GM12878 (cell line): ENCODE results near the gene SYT3. TPM values are rescaled to one million over a fixed set of nuclear protein-coding genes. Genes with fewer than 3 reads are reported as not detected.

ENCODE experiments used
- ATAC-seq: fragments of 200-7000 bp; cut with Tn5 transposase; 3 replicates; pipeline ENCODE4 v1.9.1; 2020; ENCODE audit warnings: mild to moderate bottlenecking, moderate library complexity
- BruUV-seq: library from RNA; stranded (reverse); fragments of 400-500 nt; replicated peaks from 2 replicates; lab custom pipeline; 2021; lab: Mats Ljungman, UMichigan
- CTCF ChIA-PET: fragments of 300-600 bp; sonication (Branson Sonifier 250); formaldehyde crosslinking; extraction: SDS; loops from one replicate; lab custom pipeline; 2021; ENCODE audit warnings: inconsistent platforms; lab: Yijun Ruan, JAX
- POLR2A ChIA-PET: fragments of 350-600 bp; formaldehyde crosslinking; extraction: SDS; loops from one replicate; lab custom pipeline; 2021; ENCODE audit warnings: inconsistent platforms; lab: Charles Lee
- RAD21 ChIA-PET: fragments of 300-600 bp; sonication (Branson Sonifier 250); formaldehyde crosslinking; loops from one replicate; lab custom pipeline; 2023; ENCODE audit warnings: antibody characterized with exemption; ENCODE audit not compliant: unreplicated experiment; lab: Charles Lee
- SMC1A ChIA-PET: fragments of 300-600 bp; sonication (Branson Sonifier 250); formaldehyde crosslinking; loops from one replicate; lab custom pipeline; 2023; ENCODE audit not compliant: unreplicated experiment, uncharacterized antibody; lab: Charles Lee
- DNase-seq: peaks from one replicate; pipeline ENCODE4 v3.0.0-alpha.2; 2011; ENCODE audit warnings: low read depth, low spot score
- FAIRE-seq: peaks from 3 replicates; lab custom pipeline; 2011; peaks lifted over from hg19 to GRCh38; lab: Jason Lieb, UNC
- H2AFZ ChIP-seq: 2 replicates; pipeline ENCODE4 v1.6.0; 2011; ENCODE audit warnings: low read depth, low read length, control low read depth; ENCODE audit not compliant: control insufficient read depth
- H3K27ac ChIP-seq: 2 replicates; pipeline ENCODE4 v1.5.1; 2011; ENCODE audit warnings: control low read depth; ENCODE audit not compliant: control insufficient read depth, insufficient read depth
- H3K27me3 ChIP-seq, 2 experiments: replicated peaks in 1 of 2; 2 replicates each; pipeline versions ENCODE4 v1.6.0 to v1.6.1; 2011; ENCODE audit warnings: low read length in 1 of 2; ENCODE audit not compliant: control insufficient read depth in 2 of 2, insufficient read depth in 2 of 2
- H3K36me3 ChIP-seq, 2 experiments: 2 replicates each; pipeline ENCODE4 v1.5.1; 2011; ENCODE audit warnings: low read length in 1 of 2; ENCODE audit not compliant: control insufficient read depth in 2 of 2, insufficient read depth in 2 of 2
- H3K4me1 ChIP-seq: 2 replicates; pipeline ENCODE4 v1.6.1; 2011; ENCODE audit warnings: mild to moderate bottlenecking, low read length, moderate library complexity, mixed read lengths; ENCODE audit not compliant: control insufficient read depth, insufficient read depth
- H3K4me2 ChIP-seq: 2 replicates; pipeline ENCODE4 v1.6.0; 2011; ENCODE audit warnings: control low read depth; ENCODE audit not compliant: control insufficient read depth, insufficient read depth
- H3K4me3 ChIP-seq: fragments of 200-600 bp; sonication (generic); 2 replicates; pipeline ENCODE4 v1.5.1; 2016
- H3K79me2 ChIP-seq: 2 replicates; pipeline ENCODE4 v1.6.0; 2011; ENCODE audit warnings: low read length; ENCODE audit not compliant: control insufficient read depth, insufficient read depth
- H3K9ac ChIP-seq: 2 replicates; pipeline ENCODE4 v1.8.0; 2011; ENCODE audit warnings: low read length, control low read depth, mixed read lengths; ENCODE audit not compliant: control insufficient read depth, insufficient read depth
- H3K9me3 ChIP-seq: replicated peaks from 3 replicates; pipeline ENCODE4 v1.5.1; 2011; ENCODE audit warnings: mild to moderate bottlenecking, low read length; ENCODE audit not compliant: control insufficient read depth, insufficient read depth
- H4K20me1 ChIP-seq: 2 replicates; pipeline ENCODE4 v1.6.0; 2011; ENCODE audit not compliant: control insufficient read depth, insufficient read depth
- BHLHE40 ChIP-seq, 2 experiments: fragments of 450-650 bp in 1 of 2; IDR thresholded peaks; 2 replicates each; pipeline ENCODE4 v1.6.1; 2011 to 2017; ENCODE audit warnings: low read depth in 2 of 2, borderline replicate concordance in 1 of 2, improper control_type of control experiment in 1 of 2, low read length in 1 of 2, mild to moderate bottlenecking in 1 of 2
- FOS ChIP-seq: IDR thresholded peaks from 3 replicates; pipeline ENCODE4 v1.6.1; 2011; ENCODE audit warnings: borderline replicate concordance; ENCODE audit not compliant: insufficient read length; ENCODE audit errors: extremely low read depth
- FOXK2 ChIP-seq: fragments of 450-650 bp; IDR thresholded peaks from 2 replicates; pipeline ENCODE4 v1.6.1; 2017; ENCODE audit warnings: mild to moderate bottlenecking, moderate library complexity
- IKZF2 ChIP-seq, 2 experiments: fragments of 450-650 bp; IDR thresholded peaks; 2 replicates each; pipeline ENCODE4 v1.6.1; 2017; ENCODE audit warnings: mild to moderate bottlenecking in 2 of 2, moderate library complexity in 2 of 2
- KAT2A ChIP-seq: conservative IDR thresholded peaks from 2 replicates; pipeline ENCODE4 v1.6.1; 2011; ENCODE audit warnings: low read depth, low read length; ENCODE audit not compliant: control insufficient read depth
- KDM1A ChIP-seq: fragments of 200-600 bp; sonication (generic); IDR thresholded peaks from 2 replicates; pipeline ENCODE4 v1.6.1; 2016; ENCODE audit warnings: borderline replicate concordance
- NBN ChIP-seq: fragments of 450-650 bp; IDR thresholded peaks from 2 replicates; pipeline ENCODE4 v1.6.1; 2016
- SIX5 ChIP-seq: IDR thresholded peaks from 2 replicates; pipeline ENCODE4 v1.6.1; 2011; ENCODE audit warnings: mild to moderate bottlenecking, low read depth, low read length, moderate library complexity; ENCODE audit not compliant: severe bottlenecking
- SP1 ChIP-seq: IDR thresholded peaks from one replicate; pipeline ENCODE4 v1.6.1; 2011; ENCODE audit warnings: low read depth, low read length
- SPI1 ChIP-seq: IDR thresholded peaks from 2 replicates; pipeline ENCODE4 v1.6.1; 2011; ENCODE audit warnings: low read depth, mild to moderate bottlenecking, low read length, moderate library complexity, borderline replicate concordance; ENCODE audit not compliant: insufficient read depth
- SUZ12 ChIP-seq: fragments of 200-600 bp; sonication (generic); IDR thresholded peaks from one replicate; pipeline ENCODE4 v1.6.1; 2018; ENCODE audit warnings: antibody characterized with exemption, mild to moderate bottlenecking; ENCODE audit not compliant: unreplicated experiment
- TARDBP ChIP-seq: IDR thresholded peaks from 2 replicates; pipeline ENCODE4 v1.6.1; 2016; ENCODE audit warnings: borderline replicate concordance
- YY1 ChIP-seq: IDR thresholded peaks from 2 replicates; pipeline ENCODE4 v1.6.1; 2011; ENCODE audit warnings: low read depth, mild to moderate bottlenecking, low read length
- ZBED1 ChIP-seq: IDR thresholded peaks from 2 replicates; pipeline ENCODE4 v1.6.1; 2016; ENCODE audit warnings: borderline replicate concordance
- ZNF592 ChIP-seq: fragments of 450-650 bp; IDR thresholded peaks from 2 replicates; pipeline ENCODE4 v1.6.1; 2017; ENCODE audit warnings: mild to moderate bottlenecking, moderate library complexity
- ZNF622 ChIP-seq: fragments of 450-650 bp; IDR thresholded peaks from 2 replicates; pipeline ENCODE4 v1.6.1; 2017; ENCODE audit warnings: mild to moderate bottlenecking, inconsistent platforms
- WGBS: methylation state at CpG from one replicate; pipeline ENCODE4 v1.1.6; 2016; ENCODE audit warnings: low lambda C conversion rate; ENCODE audit not compliant: insufficient replicate concordance, insufficient coverage; ENCODE audit errors: missing lambda C conversion rate; 5-methylcytosine and 5-hydroxymethylcytosine counted together
- in situ Hi-C: fragments of 300-500 bp; cut with MboI; formaldehyde crosslinking; loops from 9 replicates; pipeline ENCODE4 v1.14.3; 2018; ENCODE audit warnings: mixed read lengths
- intact Hi-C: fragments of 100-400 bp; cut with micrococcal nuclease; formaldehyde crosslinking; loops from one replicate; pipeline ENCODE4 v1.14.2; 2022; ENCODE audit not compliant: unreplicated experiment
- polyA plus RNA-seq, 11 experiments: library from polyadenylated mRNA; depleted of rRNA in 4 of 11; unstranded in 6 of 11; stranded (reverse) in 5 of 11; fragments of >200 nt; fragmentation: Nextera tagmentation in 4 of 11; fragmentation: Illumina TruSeq in 1 of 11; extraction: Ambion mirVana in 4 of 11; extraction: Trizol in 1 of 11; gene quantifications; 1 replicate in 1 of 11; 2 replicates in 10 of 11; pipeline versions ENCODE4 v1.2.1 to v1.2.3, GENCODE V29; 2011 to 2016; ENCODE audit warnings: inconsistent platforms in 2 of 11, missing spikeins in 2 of 11, low read depth in 1 of 11
- total RNA-seq, 4 experiments: library from RNA; depleted of rRNA in 3 of 4; stranded (reverse); fragments of >200 nt in 3 of 4; fragmentation: Illumina TruSeq in 1 of 4; extraction: Trizol in 1 of 4; gene quantifications; 2 replicates each; pipeline versions ENCODE4 v1.2.1 to v1.2.3, GENCODE V29; 2013 to 2021

SYT3 gene
- total and polyA plus RNA-seq, 10 of the 15 experiments (the other 5 are each of a cell fraction or from before 2014, with no cell fraction given), result 0.05 to 0.18 TPM; not detected in 8

DNA sequence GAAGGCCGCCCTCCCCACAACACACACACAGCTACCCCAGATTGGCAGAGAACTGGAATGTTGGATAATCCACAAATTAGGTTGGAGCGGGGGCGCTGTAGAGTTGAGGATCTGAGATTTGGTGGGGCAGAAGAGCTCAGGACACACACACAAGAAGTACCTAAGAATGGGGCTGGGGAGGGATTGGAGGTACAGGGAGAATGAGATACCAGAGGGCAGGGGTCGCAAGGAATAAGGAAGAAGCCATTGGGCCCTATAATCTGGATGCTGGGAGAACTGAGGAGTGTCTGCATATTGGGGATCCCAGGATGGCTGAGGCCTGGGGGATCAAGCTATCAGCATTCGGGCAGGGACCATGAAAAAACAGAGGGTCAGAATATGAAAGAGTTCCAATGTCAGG, 11.5 kb downstream of the SYT3 start:
- in situ Hi-C loops (no loop called here), intact Hi-C loops (no loop called here)
- no peaks in the 10 kb centered on the region; the same call in 2 of the 3 replicates for H3K9me3 ChIP-seq
- no peaks in the 10 kb centered on the region for H3K79me2 ChIP-seq
- ChIA-PET SMC1A (no interaction called here), POLR2A (no interaction called here), CTCF (no interaction called here), RAD21 (no interaction called here)
- no peak overlapping the region for H3K4me3 ChIP-seq
- no peaks in the 10 kb centered on the region for H3K4me1 ChIP-seq
- no peak overlapping the region for H2AFZ ChIP-seq
- no peak for TF ChIP-seq BHLHE40 (IDR thresholded peaks at IDR 0.05; ENCODE audit: borderline replicate concordance in 1 of 2, low read depth in 2 of 2, low read length in 1 of 2)
- no peak for TF ChIP-seq KAT2A
- TF ChIP-seq YY1, result no peak
- no peak overlapping the region for H3K4me2 ChIP-seq
- 52% methylated on average over 5 of the region's 5 CpGs for WGBS
- BruUV-seq, result no TSS peak
- FAIRE-seq, result no peak
- no peak overlapping the region for H3K27ac ChIP-seq
- no peaks in the 10 kb centered on the region; a peak in 1 of 4 replicates for H3K27me3 ChIP-seq
- H3K36me3 ChIP-seq, result no peaks in the 10 kb centered on the region
- DNase-seq, result no peak
- H3K9ac ChIP-seq, result no peak overlapping the region
- ATAC-seq, result no peak
- no peaks in the 10 kb centered on the region for H4K20me1 ChIP-seq

DNA sequence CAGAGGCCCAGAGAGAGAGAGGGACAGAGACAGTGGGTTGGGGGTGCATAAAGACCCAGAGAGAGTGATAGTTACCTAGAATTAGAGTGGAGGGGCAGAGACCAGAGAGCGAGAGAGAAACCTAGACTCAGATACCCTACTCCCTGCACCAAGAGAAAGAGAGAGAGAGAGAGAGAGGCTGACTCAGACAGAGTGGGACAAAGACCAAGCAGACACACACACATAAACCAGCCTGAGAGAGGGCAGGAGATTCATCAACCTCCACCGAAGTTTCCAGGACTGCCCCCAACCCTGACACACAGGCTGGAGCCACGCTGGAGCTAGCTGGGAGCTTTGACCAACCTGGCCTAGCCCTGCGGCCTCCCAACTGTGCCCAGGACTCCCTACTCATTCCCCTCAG, 12.9 kb downstream of the SYT3 start:
- no peak overlapping the region for H3K4me2 ChIP-seq
- POLR2A ChIA-PET, result no interaction called here
- no peaks in the 10 kb centered on the region for H3K36me3 ChIP-seq
- H4K20me1 ChIP-seq, result no peaks in the 10 kb centered on the region
- SMC1A ChIA-PET, result no interaction called here
- ATAC-seq, result no peak
- intact Hi-C loops (no loop called here), in situ Hi-C loops (no loop called here)
- H3K9me3 ChIP-seq, result no peaks in the 10 kb centered on the region
- no peak overlapping the region for H3K27ac ChIP-seq
- no peaks in the 10 kb centered on the region for H3K4me1 ChIP-seq
- H2AFZ ChIP-seq, result no peak overlapping the region
- H3K4me3 ChIP-seq, result no peak overlapping the region
- no peak for FAIRE-seq
- WGBS, result 2% methylated on average over 4 of the region's 4 CpGs
- H3K27me3 ChIP-seq, result no peaks in the 10 kb centered on the region; a peak in 1 of 4 replicates
- DNase-seq, result no peak
- RAD21 ChIA-PET, result no interaction called here
- no peaks in the 10 kb centered on the region for H3K79me2 ChIP-seq
- no TSS peak for BruUV-seq
- no peak overlapping the region for H3K9ac ChIP-seq
- CTCF ChIA-PET, result interaction anchor here (0.7 kb wide), 1 partner anchor 257 kb away, joined by 4 read pairs; no protein-coding TSS in a partner anchor
- TF ChIP-seq ZNF592 (no peak), TARDBP (no peak), SIX5 (no peak), ZNF622 (no peak), ZBED1 (no peak), SPI1 (no peak), FOS (no peak), KDM1A (no peak), SUZ12 (no peak), BHLHE40 (IDR thresholded peaks at IDR 0.05; ENCODE audit: borderline replicate concordance in 1 of 2, low read depth in 2 of 2, low read length in 1 of 2) (no peak), SP1 (no peak), NBN (no peak), FOXK2 (no peak), IKZF2 (IDR thresholded peaks at IDR 0.05) (no peak)
